Naive thymus-derived CD4-positive, alpha-beta T cell (primary cell): ENCODE measurements around the gene ANAPC2. TPM values are rescaled to one million over a fixed set of nuclear protein-coding genes. Genes with fewer than 3 reads are reported as not detected.

Experiments
- ATAC-seq: fragments of 150-1000 bp; cut with Tn5 transposase; 2 replicates; pipeline ENCODE4 v1.10.0; 2021; ENCODE audit warnings: mild to moderate bottlenecking, moderate library complexity
- CTCF ChIA-PET: fragments of 350-600 bp; sonication (Branson Sonifier 250); formaldehyde crosslinking; loops from one replicate; lab custom pipeline; 2021; ENCODE audit warnings: antibody characterized with exemption; lab: Charles Lee
- POLR2A ChIA-PET: fragments of 350-600 bp; sonication (Branson Sonifier 250); formaldehyde crosslinking; loops from one replicate; lab custom pipeline; 2021; ENCODE audit warnings: antibody characterized with exemption, inconsistent platforms; lab: Charles Lee
- DNase-seq, 9 donors: peaks; one replicate each; pipeline versions ENCODE4 v3.0.0 to v3.0.0-alpha.2; 2020 to 2022; ENCODE audit warnings: mixed read lengths in 1 of 9
- H3K27ac ChIP-seq: one replicate; pipeline ENCODE4 v1.7.0; 2013; ENCODE audit warnings: mild to moderate bottlenecking, low read depth, low read length, moderate library complexity
- H3K27me3 ChIP-seq, 2 donors: one replicate each; pipeline ENCODE4 v1.7.0; 2013; ENCODE audit warnings: low read length in 2 of 2, mild to moderate bottlenecking in 2 of 2, moderate library complexity in 2 of 2; ENCODE audit not compliant: control insufficient read depth in 2 of 2, insufficient read depth in 2 of 2
- H3K36me3 ChIP-seq, 3 experiments: 1 replicate in 2 of 3; 2 replicates in 1 of 3; pipeline ENCODE4 v1.7.0; 2013; ENCODE audit warnings: low read length in 3 of 3, mild to moderate bottlenecking in 3 of 3, moderate library complexity in 1 of 3; ENCODE audit not compliant: insufficient read depth in 3 of 3, control insufficient read depth in 2 of 3
- H3K4me1 ChIP-seq, 2 donors: one replicate each; pipeline ENCODE4 v1.7.0; 2013; ENCODE audit warnings: low read length in 2 of 2, mild to moderate bottlenecking in 2 of 2, moderate library complexity in 1 of 2; ENCODE audit not compliant: control insufficient read depth in 2 of 2, insufficient read depth in 2 of 2
- H3K4me3 ChIP-seq: 2 replicates; pipeline ENCODE4 v1.7.0; 2013; ENCODE audit warnings: mild to moderate bottlenecking, low read length
- H3K9me3 ChIP-seq, 3 experiments: 1 replicate in 2 of 3; 2 replicates in 1 of 3; pipeline ENCODE4 v1.7.0; 2013; ENCODE audit warnings: low read length in 3 of 3; ENCODE audit not compliant: control insufficient read depth in 2 of 3
- H3K27ac Mint-ChIP-seq, 9 donors: one replicate each; pipeline ENCODE4 v1.8.0; 2020 to 2022; ENCODE audit warnings: mixed read lengths in 9 of 9, mild to moderate bottlenecking in 8 of 9, moderate library complexity in 5 of 9, inconsistent platforms in 2 of 9
- H3K27me3 Mint-ChIP-seq, 5 donors: one replicate each; pipeline ENCODE4 v1.8.0; 2021 to 2022; ENCODE audit warnings: mixed read lengths in 5 of 5, mild to moderate bottlenecking in 1 of 5
- H3K36me3 Mint-ChIP-seq, 5 donors: one replicate each; pipeline ENCODE4 v1.8.0; 2020 to 2022; ENCODE audit warnings: mixed read lengths in 5 of 5, mild to moderate bottlenecking in 3 of 5, inconsistent platforms in 1 of 5
- H3K4me1 Mint-ChIP-seq, 7 donors: one replicate each; pipeline ENCODE4 v1.8.0; 2020 to 2022; ENCODE audit warnings: mixed read lengths in 7 of 7, mild to moderate bottlenecking in 3 of 7, inconsistent platforms in 1 of 7
- H3K4me3 Mint-ChIP-seq, 10 donors: one replicate each; pipeline ENCODE4 v1.8.0; 2020 to 2022; ENCODE audit warnings: mild to moderate bottlenecking in 10 of 10, mixed read lengths in 10 of 10, moderate library complexity in 6 of 10, inconsistent platforms in 2 of 10
- H3K9me3 Mint-ChIP-seq, 11 donors: one replicate each; pipeline ENCODE4 v1.8.0; 2020 to 2022; ENCODE audit warnings: mixed read lengths in 11 of 11, mild to moderate bottlenecking in 4 of 11, inconsistent platforms in 1 of 11, moderate library complexity in 1 of 11
- intact Hi-C, 2 donors: fragments of 100-400 bp; cut with micrococcal nuclease; formaldehyde crosslinking; loops; one replicate each; pipeline ENCODE4 v1.15.1; 2023
- polyA plus RNA-seq, 2 donors: library from polyadenylated mRNA; unstranded; fragments of 300-500 nt; fragmentation: Illumina TruSeq; gene quantifications; one replicate each; pipeline ENCODE4 v1.2.3, GENCODE V29; 2021
- total RNA-seq, 6 experiments: library from RNA in 5 of 6; stranded (reverse) in 5 of 6; gene quantifications; 1 replicate in 5 of 6; 2 replicates in 1 of 6; pipeline ENCODE4 v1.2.3 and lab custom pipeline; 2021 to 2026

The ANAPC2 gene
- total and polyA plus RNA-seq, 7 experiments from 2014 or later, result 7.4 to 147 (median 131) TPM

DNA sequence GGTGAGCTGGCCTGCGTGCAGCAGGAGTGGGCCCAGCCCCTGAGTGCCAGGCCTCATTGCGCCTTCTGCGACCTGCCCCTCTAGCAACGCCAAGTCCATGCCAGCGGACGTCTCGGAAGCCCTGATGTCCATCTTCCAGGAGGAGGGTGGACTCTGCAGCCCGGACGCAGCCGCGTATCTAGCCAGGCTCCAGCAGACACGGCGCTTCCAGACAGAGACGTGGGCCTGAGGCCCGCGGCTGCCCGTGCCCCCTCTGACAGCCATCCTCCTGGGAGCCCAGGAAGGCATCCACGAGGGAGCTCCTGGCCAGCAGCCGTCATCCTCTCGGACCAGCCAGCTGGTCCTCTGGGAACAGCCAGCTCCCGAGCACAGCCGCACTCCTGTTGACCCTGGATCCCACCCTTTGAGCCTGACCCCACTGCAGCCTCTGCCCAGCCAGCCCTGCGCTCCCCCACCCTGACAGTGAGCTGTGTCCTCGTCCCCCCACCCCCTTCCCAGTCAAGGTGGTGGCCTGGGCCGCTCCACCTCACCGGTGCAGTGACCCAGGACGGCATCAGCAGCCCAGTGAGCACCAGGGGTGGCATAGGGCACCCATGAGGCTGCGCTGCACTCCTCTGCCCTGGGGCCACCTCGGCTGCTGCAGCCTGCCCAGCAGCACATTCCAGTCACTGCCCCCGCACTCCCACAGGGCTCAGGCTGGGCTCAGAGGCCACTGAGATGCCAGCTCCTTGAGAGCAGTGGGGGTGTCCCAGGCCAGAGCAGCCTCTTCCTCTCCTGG is 28.0 kb upstream of the ANAPC2 start:
- POLR2A ChIA-PET, result no interaction called here
- Mint-ChIP-seq H3K4me1 (peaks cover 0 to 4% (median 0%) of the 10 kb centered on the region in 7 donors), H3K4me3 (no peak overlapping the region), H3K27me3 (no peaks in the 10 kb centered on the region), H3K36me3 (peaks cover 0 to 2% (median 0%) of the 10 kb centered on the region in 5 donors), H3K9me3 (no peaks in the 10 kb centered on the region), H3K27ac (no peak overlapping the region)
- DNase-seq (no peak), ATAC-seq (no peak)
- Histone ChIP-seq H3K4me3 (no peak overlapping the region), H3K4me1 (no peaks in the 10 kb centered on the region), H3K36me3 (peaks cover 0 to 28% (median 0%) of the 10 kb centered on the region in 3 experiments), H3K27me3 (no peaks in the 10 kb centered on the region), H3K9me3 (no peaks in the 10 kb centered on the region), H3K27ac (no peak overlapping the region)
- CTCF ChIA-PET, result interaction anchor here (0.9 kb wide), 1 partner anchor 14 kb away, joined by 6 read pairs; no protein-coding TSS in a partner anchor
- intact Hi-C loops, result no loop called here

DNA sequence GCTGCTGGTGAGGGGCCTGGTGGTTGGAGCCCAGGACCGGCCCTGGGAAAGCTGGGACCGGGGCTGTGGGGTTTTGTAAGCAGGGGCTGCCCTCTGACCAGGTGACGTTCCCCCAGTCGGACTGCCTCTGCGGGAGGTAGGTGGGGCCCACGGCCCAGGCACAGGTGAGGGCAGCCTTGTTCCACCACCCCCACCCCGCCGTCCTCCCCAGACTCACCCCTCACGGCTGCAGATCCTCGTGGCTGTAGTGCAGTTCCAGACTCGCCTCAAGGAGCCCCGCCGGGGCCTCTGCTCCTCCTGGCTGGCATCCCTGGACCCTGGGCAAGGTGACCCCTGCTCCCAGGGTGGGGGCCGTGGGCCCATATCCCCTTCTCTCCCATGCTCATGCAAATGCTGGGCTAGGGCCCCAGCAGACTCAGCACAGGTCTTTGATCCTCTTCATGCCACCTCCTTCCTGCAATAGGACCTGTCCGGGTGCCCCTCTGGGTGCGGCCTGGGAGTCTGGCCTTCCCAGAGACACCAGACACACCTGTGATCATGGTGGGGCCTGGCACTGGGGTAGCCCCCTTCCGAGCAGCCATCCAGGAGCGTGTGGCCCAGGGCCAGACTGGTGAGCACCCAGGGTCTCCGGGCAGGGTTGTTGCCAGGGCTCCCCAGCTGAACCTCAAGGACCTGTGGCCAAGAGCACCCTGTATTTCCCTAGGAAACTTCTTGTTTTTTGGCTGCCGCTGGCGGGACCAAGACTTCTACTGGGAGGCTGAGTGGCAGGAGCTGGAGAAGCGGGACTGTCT is 27.0 kb upstream of the ANAPC2 start:
- H3K36me3 ChIP-seq, result peaks cover 0 to 28% (median 0%) of the 10 kb centered on the region in 3 experiments
- H3K4me1 ChIP-seq, result no peaks in the 10 kb centered on the region
- ChIA-PET CTCF (interaction anchor here (0.9 kb wide), 1 partner anchor 13 kb away, joined by 6 read pairs; no protein-coding TSS in a partner anchor), POLR2A (interaction anchor here (0.5 to 0.6 kb wide), 2 partner anchors 23 to 84 kb away, joined by 3 to 4 read pairs; no protein-coding TSS in a partner anchor)
- H3K4me3 ChIP-seq, result no peak overlapping the region
- Mint-ChIP-seq H3K9me3 (no peaks in the 10 kb centered on the region), H3K4me3 (no peak overlapping the region), H3K27me3 (no peaks in the 10 kb centered on the region), H3K36me3 (peaks cover 0 to 2% (median 0%) of the 10 kb centered on the region in 5 donors), H3K27ac (no peak overlapping the region), H3K4me1 (peaks cover 0 to 7% (median 0%) of the 10 kb centered on the region in 7 donors)
- H3K27me3 ChIP-seq, result no peaks in the 10 kb centered on the region
- ATAC-seq, result no peak
- no peaks in the 10 kb centered on the region for H3K9me3 ChIP-seq
- no peak for DNase-seq
- H3K27ac ChIP-seq, result no peak overlapping the region
- intact Hi-C loops, result no loop called here

DNA sequence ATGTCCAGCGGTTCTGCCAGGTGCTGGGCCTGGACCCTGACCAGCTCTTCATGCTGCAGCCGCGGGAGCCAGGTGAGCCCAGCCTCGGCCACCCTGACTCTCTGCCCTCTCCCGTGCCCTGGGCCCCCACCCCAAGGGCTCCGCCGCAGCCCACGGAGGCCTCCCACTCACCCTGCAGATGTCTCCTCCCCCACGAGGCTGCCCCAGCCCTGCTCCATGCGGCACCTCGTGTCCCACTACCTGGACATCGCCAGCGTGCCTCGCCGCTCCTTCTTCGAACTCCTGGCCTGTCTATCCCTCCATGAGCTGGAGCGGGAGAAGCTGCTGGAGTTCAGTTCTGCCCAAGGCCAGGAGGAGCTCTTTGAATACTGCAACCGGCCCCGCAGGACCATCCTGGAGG is 26.3 kb upstream of the ANAPC2 start:
- Histone ChIP-seq H3K27ac (no peak overlapping the region), H3K4me1 (no peaks in the 10 kb centered on the region), H3K36me3 (peaks cover 0 to 34% (median 0%) of the 10 kb centered on the region in 3 experiments), H3K9me3 (no peaks in the 10 kb centered on the region), H3K27me3 (no peaks in the 10 kb centered on the region), H3K4me3 (no peak overlapping the region)
- peaks cover 0 to 7% (median 0%) of the 10 kb centered on the region in 7 donors for H3K4me1 Mint-ChIP-seq
- H3K9me3 Mint-ChIP-seq, result no peaks in the 10 kb centered on the region
- intact Hi-C loops, result no loop called here
- ATAC-seq (no peak), DNase-seq (no peak)
- POLR2A ChIA-PET, result interaction anchor here (0.5 to 1.4 kb wide), 3 partner anchors 22 to 84 kb away, joined by 3 to 4 read pairs (median 3); partner anchors contain the start of gene SSNA1
- H3K27ac Mint-ChIP-seq, result peak overlapping the region in 1 of 9 donors; percentile 43
- peaks cover 0 to 4% (median 0%) of the 10 kb centered on the region in 5 donors for H3K36me3 Mint-ChIP-seq
- no peaks in the 10 kb centered on the region for H3K27me3 Mint-ChIP-seq
- CTCF ChIA-PET, result interaction anchor here (1.0 kb wide), 1 partner anchor 90 kb away, joined by 3 read pairs; no protein-coding TSS in a partner anchor
- H3K4me3 Mint-ChIP-seq, result no peak overlapping the region

DNA sequence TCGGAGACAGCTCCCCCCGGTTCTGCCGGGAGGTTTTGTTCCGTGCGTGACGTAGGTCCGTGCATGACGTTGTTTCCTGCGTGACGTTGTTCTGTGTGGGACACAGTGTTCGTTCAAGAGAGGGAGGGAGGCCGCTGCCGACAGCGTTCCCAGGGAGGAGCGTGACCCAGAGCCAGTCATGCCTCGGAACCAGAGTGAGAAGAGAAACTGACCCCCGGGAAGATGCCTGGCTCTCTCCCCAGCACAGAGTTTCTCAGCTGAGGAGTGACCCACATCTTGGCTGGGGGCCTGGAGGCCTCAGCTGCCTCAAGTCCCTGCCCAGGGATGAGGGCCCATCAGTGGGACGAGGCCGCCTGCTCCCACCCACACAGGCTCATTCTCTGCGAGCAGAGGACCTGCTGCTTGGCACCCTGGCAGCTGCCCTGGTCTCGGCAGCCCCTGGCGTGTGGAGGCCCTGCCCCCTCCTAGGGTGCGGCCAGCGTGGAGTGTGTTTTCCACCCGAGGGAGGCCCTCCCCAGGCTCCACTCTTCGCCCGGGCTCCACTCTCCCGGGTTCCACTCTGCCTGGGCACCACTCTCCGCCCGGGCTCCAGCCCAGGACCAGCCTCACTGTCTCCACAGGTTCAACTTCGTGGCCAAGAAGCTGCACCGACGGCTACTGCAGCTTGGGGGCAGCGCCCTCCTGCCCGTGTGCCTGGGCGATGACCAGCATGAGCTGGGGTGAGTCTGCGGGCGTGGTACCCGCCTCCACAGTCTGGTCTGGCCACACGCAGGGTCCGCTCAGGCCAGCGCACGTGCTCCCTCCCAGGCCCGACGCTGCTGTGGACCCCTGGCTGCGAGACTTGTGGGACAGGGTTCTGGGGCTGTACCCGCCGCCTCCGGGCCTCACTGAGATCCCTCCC is 25.1 kb upstream of the ANAPC2 start:
- Mint-ChIP-seq H3K4me3 (no peak overlapping the region), H3K9me3 (no peaks in the 10 kb centered on the region), H3K4me1 (peaks cover 0 to 7% (median under 1%) of the 10 kb centered on the region in 7 donors), H3K36me3 (peaks cover 0 to 4% (median 0%) of the 10 kb centered on the region in 5 donors), H3K27ac (peak overlapping the region in 1 of 9 donors; percentile 38), H3K27me3 (no peaks in the 10 kb centered on the region)
- intact Hi-C loops, result no loop called here
- Histone ChIP-seq H3K4me3 (no peak overlapping the region), H3K27me3 (no peaks in the 10 kb centered on the region), H3K9me3 (no peaks in the 10 kb centered on the region), H3K27ac (no peak overlapping the region), H3K4me1 (no peaks in the 10 kb centered on the region), H3K36me3 (peaks cover 0 to 39% (median 0%) of the 10 kb centered on the region in 3 experiments)
- DNase-seq, result no peak
- ChIA-PET POLR2A (interaction anchor here (1.3 to 1.4 kb wide), 2 partner anchors 23 to 24 kb away, joined by 3 read pairs; partner anchors contain the start of gene SSNA1), CTCF (no interaction called here)
- no peak for ATAC-seq

DNA sequence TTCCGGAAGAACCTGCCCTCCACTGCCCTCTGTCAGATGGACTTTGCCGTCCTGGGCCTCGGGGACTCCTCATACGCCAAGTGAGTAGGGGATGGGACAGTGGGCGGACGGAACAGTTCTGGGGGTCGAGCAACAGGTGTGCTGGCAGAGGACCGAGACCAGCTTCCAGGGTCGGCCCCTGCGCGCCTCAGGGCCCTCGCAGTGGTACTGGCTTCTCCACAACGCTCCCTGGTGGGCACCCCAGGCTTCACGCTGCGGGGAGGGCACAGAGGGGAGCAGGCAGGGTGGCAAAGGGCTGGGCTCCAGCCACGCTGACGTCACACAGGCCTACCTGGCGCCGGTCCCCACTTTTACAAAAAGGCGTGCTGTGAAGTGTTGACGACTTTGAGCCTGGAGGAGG is 24.2 kb upstream of the ANAPC2 start:
- Histone ChIP-seq H3K27me3 (no peaks in the 10 kb centered on the region), H3K36me3 (peaks cover 0 to 39% (median 0%) of the 10 kb centered on the region in 3 experiments), H3K27ac (no peak overlapping the region), H3K4me3 (no peak overlapping the region), H3K4me1 (no peaks in the 10 kb centered on the region), H3K9me3 (no peaks in the 10 kb centered on the region)
- no peak overlapping the region for H3K27ac Mint-ChIP-seq
- intact Hi-C loops, result no loop called here
- POLR2A ChIA-PET, result interaction anchor here (0.9 kb wide), 1 partner anchor 11 kb away, joined by 4 read pairs; no protein-coding TSS in a partner anchor
- H3K27me3 Mint-ChIP-seq, result no peaks in the 10 kb centered on the region
- CTCF ChIA-PET, result no interaction called here
- no peak overlapping the region for H3K4me3 Mint-ChIP-seq
- no peak for DNase-seq
- ATAC-seq, result no peak
- peaks cover 1 to 10% (median 4%) of the 10 kb centered on the region in 7 donors for H3K4me1 Mint-ChIP-seq
- H3K36me3 Mint-ChIP-seq, result peaks cover 0 to 4% (median 0%) of the 10 kb centered on the region in 5 donors
- H3K9me3 Mint-ChIP-seq, result no peaks in the 10 kb centered on the region
